HepG2 (cell line): ENCODE measurements around the gene TMEM134. TPM values are rescaled to one million over a fixed set of nuclear protein-coding genes. Genes with fewer than 3 reads are reported as not detected.
A peak's percentile ranks its signal among the peaks of the same experiment; 100 is the strongest.

ENCODE experiments used
- ATAC-seq: fragments of 200-7000 bp; cut with Tn5 transposase; 3 replicates; pipeline ENCODE4 v1.9.1; 2020; ENCODE audit warnings: mild to moderate bottlenecking, moderate library complexity
- BruUV-seq: library from RNA; stranded (reverse); fragments of 400-500 nt; replicated peaks from 2 replicates; lab custom pipeline; 2021; lab: Mats Ljungman, UMichigan
- CTCF ChIA-PET: fragments of 300-600 bp; formaldehyde crosslinking; extraction: SDS; loops from one replicate; lab custom pipeline; 2021; ENCODE audit warnings: low total read pairs, inconsistent platforms, low intra/inter-chr PET ratio; lab: Yijun Ruan, JAX
- POLR2A ChIA-PET: fragments of 350-600 bp; sonication (Branson Sonifier 250); formaldehyde crosslinking; loops from one replicate; lab custom pipeline; 2020; ENCODE audit warnings: antibody characterized with exemption, inconsistent platforms; lab: Yijun Ruan, JAX
- DNase-seq: peaks from one replicate; pipeline ENCODE4 v3.0.0-alpha.2; 2015; ENCODE audit warnings: low spot score
- FAIRE-seq: peaks from 3 replicates; lab custom pipeline; 2011; peaks lifted over from hg19 to GRCh38; lab: Jason Lieb, UNC
- H2AFZ ChIP-seq: one replicate; pipeline ENCODE4 v1.6.1; 2011; ENCODE audit warnings: low read length, inconsistent platforms
- H3K27ac ChIP-seq: fragments of 300-600 bp; 3 replicates; pipeline ENCODE4 v1.8.0; 2011; ENCODE audit warnings: mixed run types, mild to moderate bottlenecking, mixed read lengths, low read length, inconsistent platforms; ENCODE audit not compliant: insufficient read depth; ENCODE audit errors: extremely low read length
- H3K27me3 ChIP-seq, 2 experiments: fragments of 200-600 bp in 1 of 2; 2 replicates in 1 of 2; 3 replicates in 1 of 2; pipeline versions ENCODE4 v1.6.0 to v1.8.0; 2011; ENCODE audit warnings: low read length in 2 of 2, mild to moderate bottlenecking in 2 of 2, moderate library complexity in 2 of 2, inconsistent platforms in 1 of 2; ENCODE audit not compliant: insufficient read depth in 2 of 2, control insufficient read depth in 1 of 2
- H3K36me3 ChIP-seq, 2 experiments: fragments of 200-600 bp in 1 of 2; replicated peaks in 1 of 2; 2 replicates in 1 of 2; 3 replicates in 1 of 2; pipeline versions ENCODE4 v1.5.1 to v1.8.0; 2011; ENCODE audit warnings: low read length in 2 of 2, inconsistent platforms in 1 of 2; ENCODE audit not compliant: insufficient read depth in 2 of 2, control insufficient read depth in 1 of 2
- H3K4me1 ChIP-seq: 2 replicates; pipeline ENCODE4 v1.5.1; 2012; ENCODE audit warnings: low read length, inconsistent platforms; ENCODE audit not compliant: insufficient read depth
- H3K4me2 ChIP-seq: 2 replicates; pipeline ENCODE4 v1.6.0; 2011; ENCODE audit warnings: low read depth, low read length, inconsistent platforms
- H3K4me3 ChIP-seq, 3 experiments: fragments of 200-600 bp in 1 of 3; sonication (generic), shearing (Covaris generic) in 1 of 3; replicated peaks in 1 of 3; 2 replicates each; pipeline ENCODE4 v1.5.1; 2011 to 2016; ENCODE audit warnings: low read length in 3 of 3, inconsistent platforms in 2 of 3, low read depth in 2 of 3, mild to moderate bottlenecking in 2 of 3, control low read depth in 1 of 3, mixed read lengths in 1 of 3; ENCODE audit not compliant: insufficient read depth in 1 of 3
- H3K79me2 ChIP-seq: one replicate; pipeline ENCODE4 v1.6.1; 2011; ENCODE audit warnings: low read length, inconsistent platforms; ENCODE audit not compliant: insufficient read depth
- H3K9ac ChIP-seq: 2 replicates; pipeline ENCODE4 v1.6.0; 2011; ENCODE audit warnings: mild to moderate bottlenecking, low read depth, low read length, inconsistent platforms; ENCODE audit not compliant: insufficient read depth
- H3K9me3 ChIP-seq: 2 replicates; pipeline ENCODE4 v1.5.1; 2012; ENCODE audit warnings: mild to moderate bottlenecking, low read length
- H4K20me1 ChIP-seq: 2 replicates; pipeline ENCODE4 v1.6.0; 2011; ENCODE audit warnings: inconsistent platforms, mild to moderate bottlenecking, low read length, moderate library complexity; ENCODE audit not compliant: insufficient read depth
- DZIP1 ChIP-seq: sonication (generic); formaldehyde crosslinking; IDR thresholded peaks from 2 replicates; pipeline ENCODE4 v1.5.0; 2020; ENCODE audit warnings: mild to moderate bottlenecking, missing genetic modification reagents
- KDM1A ChIP-seq: IDR thresholded peaks from 2 replicates; pipeline ENCODE4 v1.6.1; 2016; ENCODE audit warnings: missing compliant biosample characterization
- NONO ChIP-seq, 2 experiments: fragments of 450-650 bp in 1 of 2; sonication (generic) in 1 of 2; formaldehyde crosslinking in 1 of 2; IDR thresholded peaks in 1 of 2; conservative IDR thresholded peaks in 1 of 2; 2 replicates each; pipeline versions ENCODE4 v1.6.1 to v1.8.0; 2017 to 2022; ENCODE audit warnings: mild to moderate bottlenecking in 1 of 2, missing genetic modification reagents in 1 of 2, moderate library complexity in 1 of 2
- POLR2G ChIP-seq: fragments of 200-400 bp; formaldehyde crosslinking; IDR thresholded peaks from 2 replicates; pipeline ENCODE4 v1.6.1; 2018; ENCODE audit warnings: mild to moderate bottlenecking, low read depth, low read length, moderate library complexity
- RARA ChIP-seq: IDR thresholded peaks from 2 replicates; pipeline ENCODE4 v1.6.1; 2016; ENCODE audit warnings: missing genetic modification reagents, missing compliant biosample characterization
- TARDBP ChIP-seq: sonication (generic); formaldehyde crosslinking; IDR thresholded peaks from 2 replicates; pipeline ENCODE4 v1.8.0; 2022; ENCODE audit warnings: mild to moderate bottlenecking, missing genetic modification reagents
- THYN1 ChIP-seq: sonication (generic); formaldehyde crosslinking; IDR thresholded peaks from 2 replicates; pipeline ENCODE4 v1.8.1; 2023; ENCODE audit warnings: low read depth, mild to moderate bottlenecking, moderate library complexity, missing genetic modification reagents, borderline replicate concordance
- ZNF10 ChIP-seq: sonication (generic); formaldehyde crosslinking; IDR thresholded peaks from 2 replicates; pipeline ENCODE4 v1.4.0; 2020; ENCODE audit warnings: mild to moderate bottlenecking, low read depth, missing genetic modification reagents, borderline replicate concordance
- ZNF136 ChIP-seq: sonication (generic); formaldehyde crosslinking; IDR thresholded peaks from 2 replicates; pipeline ENCODE4 v1.8.1; 2022; ENCODE audit warnings: low read depth, mild to moderate bottlenecking, moderate library complexity, missing genetic modification reagents
- ZNF18 ChIP-seq: sonication (generic); formaldehyde crosslinking; IDR thresholded peaks from 2 replicates; pipeline ENCODE4 v1.8.0; 2022; ENCODE audit warnings: mild to moderate bottlenecking, missing genetic modification reagents; ENCODE audit not compliant: insufficient replicate concordance
- ZNF446 ChIP-seq: sonication (generic); formaldehyde crosslinking; IDR thresholded peaks from 2 replicates; pipeline ENCODE4 v1.5.0; 2020; ENCODE audit warnings: mild to moderate bottlenecking, missing genetic modification reagents
- WGBS: methylation state at CpG from one replicate; pipeline ENCODE4 v1.1.6; 2017; ENCODE audit warnings: low lambda C conversion rate; 5-methylcytosine and 5-hydroxymethylcytosine counted together
- in situ Hi-C: cut with HindIII; loops from 2 replicates; pipeline ENCODE4 v1.10.0; 2017; ENCODE audit warnings: low pct_unique_long_range_greater_than_20kb; ENCODE audit not compliant: extremely low pct_ligation_motif_present
- intact Hi-C: fragments of 100-400 bp; cut with micrococcal nuclease; formaldehyde crosslinking; loops from one replicate; pipeline ENCODE4 v1.10.0; 2022; ENCODE audit not compliant: unreplicated experiment
- polyA plus RNA-seq, 8 experiments: library from polyadenylated mRNA; depleted of rRNA in 3 of 8; stranded (reverse) in 7 of 8; unstranded in 1 of 8; fragments of >200 nt; fragmentation: Illumina TruSeq in 4 of 8; extraction: Trizol in 4 of 8; gene quantifications; 2 replicates each; pipeline versions ENCODE4 v1.2.1 to v1.2.3, GENCODE V29; 2011 to 2016; ENCODE audit warnings: low read depth in 4 of 8, missing spikeins in 1 of 8, mixed read lengths in 1 of 8; ENCODE audit not compliant: insufficient read depth in 1 of 8
- total RNA-seq, 5 experiments: library from RNA; depleted of rRNA; stranded (reverse); fragments of >200 nt; fragmentation: Illumina TruSeq; extraction: Trizol; gene quantifications; 2 replicates each; pipeline ENCODE4 v1.2.3, GENCODE V29; 2016; ENCODE audit warnings: low read depth in 1 of 5
- TF ChIP-seq, protein P1 (sequence below): sonication (generic); formaldehyde crosslinking; IDR thresholded peaks from 2 replicates; pipeline ENCODE4 v1.9.0; 2021; ENCODE audit warnings: missing genetic modification reagents, borderline replicate concordance
- TF ChIP-seq, protein P2 (sequence below): sonication (generic); formaldehyde crosslinking; IDR thresholded peaks from 2 replicates; pipeline ENCODE4 v1.5.0; 2020; ENCODE audit warnings: missing genetic modification reagents

TMEM134 gene
- total and polyA plus RNA-seq, 2 of the 13 experiments (the other 11 are each of a cell fraction or from before 2014, with no cell fraction given), result 6.9 to 26.9 TPM

- Histone ChIP-seq H3K4me3 (peak overlapping the region in 2 of 3 experiments; percentile 91 to 93; a peak in 4 of 6 replicates), H2AFZ (no peak overlapping the region), H3K79me2 (peaks cover 10% of the 10 kb centered on the region), H3K27me3 (no peaks in the 10 kb centered on the region), H3K36me3 (no peaks in the 10 kb centered on the region), H3K4me1 (peaks cover 56% of the 10 kb centered on the region), H3K4me2 (peak overlapping the region; percentile 95), H3K9me3 (no peaks in the 10 kb centered on the region), H3K9ac (peak overlapping the region; percentile 27; the same call in 1 of the 2 replicates), H4K20me1 (no peaks in the 10 kb centered on the region), H3K27ac (peak overlapping the region; percentile 65)
- 96% methylated on average over 8 of the region's 16 CpGs for WGBS
- DNase-seq (no peak), ATAC-seq (no peak), FAIRE-seq (no peak)
- intact Hi-C loops, result no loop called here
- in situ Hi-C loops, result loop anchor here (5.0 kb wide), 1 partner anchor 104 kb away; the partner anchor contains the start of genes PPP1CA and TBC1D10C
- POLR2A ChIA-PET, result no interaction called here
- CTCF ChIA-PET, result interaction anchor here (2.1 to 2.2 kb wide), 2 partner anchors 105 to 117 kb away, joined by 6 to 18 read pairs; partner anchors contain the start of gene PPP1CA
- BruUV-seq, result no TSS peak
- no peak for TF ChIP-seq KDM1A (CRISPR knock-in tag)
- no peak for TF ChIP-seq NONO (IDR thresholded peaks at IDR 0.05)
- no peak for TF ChIP-seq NONO (CRISPR knock-in tag; conservative IDR thresholded peaks at IDR 0.05)
- TF ChIP-seq ZNF446, result no peak
- 0 out of 2 replicates have a peak, but pooled peaks have one; percentile 21 for TF ChIP-seq DZIP1 (CRISPR knock-in tag)
- TF ChIP-seq, protein P1, sequence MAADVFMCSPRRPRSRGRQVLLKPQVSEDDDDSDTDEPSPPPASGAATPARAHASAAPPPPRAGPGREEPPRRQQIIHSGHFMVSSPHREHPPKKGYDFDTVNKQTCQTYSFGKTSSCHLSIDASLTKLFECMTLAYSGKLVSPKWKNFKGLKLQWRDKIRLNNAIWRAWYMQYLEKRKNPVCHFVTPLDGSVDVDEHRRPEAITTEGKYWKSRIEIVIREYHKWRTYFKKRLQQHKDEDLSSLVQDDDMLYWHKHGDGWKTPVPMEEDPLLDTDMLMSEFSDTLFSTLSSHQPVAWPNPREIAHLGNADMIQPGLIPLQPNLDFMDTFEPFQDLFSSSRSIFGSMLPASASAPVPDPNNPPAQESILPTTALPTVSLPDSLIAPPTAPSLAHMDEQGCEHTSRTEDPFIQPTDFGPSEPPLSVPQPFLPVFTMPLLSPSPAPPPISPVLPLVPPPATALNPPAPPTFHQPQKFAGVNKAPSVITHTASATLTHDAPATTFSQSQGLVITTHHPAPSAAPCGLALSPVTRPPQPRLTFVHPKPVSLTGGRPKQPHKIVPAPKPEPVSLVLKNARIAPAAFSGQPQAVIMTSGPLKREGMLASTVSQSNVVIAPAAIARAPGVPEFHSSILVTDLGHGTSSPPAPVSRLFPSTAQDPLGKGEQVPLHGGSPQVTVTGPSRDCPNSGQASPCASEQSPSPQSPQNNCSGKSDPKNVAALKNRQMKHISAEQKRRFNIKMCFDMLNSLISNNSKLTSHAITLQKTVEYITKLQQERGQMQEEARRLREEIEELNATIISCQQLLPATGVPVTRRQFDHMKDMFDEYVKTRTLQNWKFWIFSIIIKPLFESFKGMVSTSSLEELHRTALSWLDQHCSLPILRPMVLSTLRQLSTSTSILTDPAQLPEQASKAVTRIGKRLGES (CRISPR knock-in tag), result no peak
- TF ChIP-seq RARA (CRISPR knock-in tag), result no peak
- TF ChIP-seq, protein P2, sequence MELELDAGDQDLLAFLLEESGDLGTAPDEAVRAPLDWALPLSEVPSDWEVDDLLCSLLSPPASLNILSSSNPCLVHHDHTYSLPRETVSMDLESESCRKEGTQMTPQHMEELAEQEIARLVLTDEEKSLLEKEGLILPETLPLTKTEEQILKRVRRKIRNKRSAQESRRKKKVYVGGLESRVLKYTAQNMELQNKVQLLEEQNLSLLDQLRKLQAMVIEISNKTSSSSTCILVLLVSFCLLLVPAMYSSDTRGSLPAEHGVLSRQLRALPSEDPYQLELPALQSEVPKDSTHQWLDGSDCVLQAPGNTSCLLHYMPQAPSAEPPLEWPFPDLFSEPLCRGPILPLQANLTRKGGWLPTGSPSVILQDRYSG (CRISPR knock-in tag), result no peak
- TF ChIP-seq THYN1 (CRISPR knock-in tag), result no peak
- no peak for TF ChIP-seq ZNF10 (CRISPR knock-in tag)
- TF ChIP-seq ZNF136 (CRISPR knock-in tag), result no peak
- no peak for TF ChIP-seq POLR2G
- TF ChIP-seq TARDBP, result 0 out of 2 replicates have a peak, but pooled peaks have one; percentile 6
- TF ChIP-seq ZNF18 (CRISPR knock-in tag), result no peak
These were observed 37.5 kb upstream of the TMEM134 start for GRCh38 chr11:67506426-67507051.
